WERI-Rb-1 (cell line): ENCODE data around the gene RSRC1.

Source experiments
- DNase-seq: peaks from one replicate; pipeline ENCODE4 v3.0.0-alpha.2; 2020
- H3K27ac ChIP-seq: fragments of 250-450 bp; sonication (Bioruptor Pico); 2 replicates; pipeline ENCODE4 v1.5.1; 2020; ENCODE audit warnings: mild to moderate bottlenecking, moderate library complexity
- H3K27me3 ChIP-seq: fragments of 250-450 bp; sonication (Bioruptor Pico); 2 replicates; pipeline ENCODE4 v1.5.1; 2021; ENCODE audit warnings: mild to moderate bottlenecking, low read depth, moderate library complexity; ENCODE audit not compliant: insufficient read depth, severe bottlenecking
- H3K36me3 ChIP-seq: fragments of 250-450 bp; sonication (Bioruptor Pico); 2 replicates; pipeline ENCODE4 v1.5.1; 2020; ENCODE audit warnings: mild to moderate bottlenecking, moderate library complexity
- H3K4me3 ChIP-seq: 2 replicates; pipeline ENCODE4 v1.5.1; 2011; ENCODE audit warnings: low read depth, mild to moderate bottlenecking, control low read depth, low read length
- H3K9me3 ChIP-seq: fragments of 250-450 bp; sonication (Bioruptor Pico); 2 replicates; pipeline ENCODE4 v1.5.1; 2021; ENCODE audit warnings: mild to moderate bottlenecking, moderate library complexity; ENCODE audit not compliant: severe bottlenecking
- CTCF ChIP-seq: IDR thresholded peaks from 2 replicates; pipeline ENCODE4 v1.5.1; 2011; ENCODE audit warnings: low read depth, mild to moderate bottlenecking, control low read depth, inconsistent platforms, low read length

Gene RSRC1

GRCh38 chr3:158360756-158361448, 251.0 kb downstream of the RSRC1 start:
- Histone ChIP-seq H3K36me3 (no peaks in the 10 kb centered on the region), H3K4me3 (no peak overlapping the region), H3K9me3 (no peaks in the 10 kb centered on the region), H3K27ac (no peak overlapping the region), H3K27me3 (no peaks in the 10 kb centered on the region)
- no peak for DNase-seq
- TF ChIP-seq CTCF = no peak

GRCh38 chr3:158368271-158368670, 258.4 kb downstream of the RSRC1 start:
- Histone ChIP-seq H3K27me3 (no peaks in the 10 kb centered on the region), H3K27ac (peak overlapping the region; percentile 53), H3K4me3 (no peak overlapping the region), H3K36me3 (no peaks in the 10 kb centered on the region), H3K9me3 (no peaks in the 10 kb centered on the region)
- no peak for TF ChIP-seq CTCF
- peak; percentile 67 for DNase-seq

DNA sequence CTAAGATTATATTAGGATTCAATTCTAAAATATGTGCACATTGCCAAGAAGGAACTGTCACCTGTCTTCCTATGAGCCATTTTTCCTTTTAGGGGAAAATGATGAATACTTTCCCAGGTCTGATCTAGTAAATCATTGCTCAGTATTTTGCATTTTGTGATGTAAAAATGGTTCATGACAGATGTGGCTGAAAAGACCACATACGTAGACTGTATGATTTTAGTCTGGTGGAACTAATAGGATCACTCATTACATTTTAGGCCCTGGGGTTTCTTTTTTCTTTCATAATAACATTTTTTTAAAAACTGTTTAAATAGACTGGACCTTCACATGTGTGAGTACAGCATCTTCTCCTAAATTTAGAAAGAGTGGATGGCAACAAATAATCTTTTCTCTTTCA, 259.4 kb downstream of the RSRC1 start:
- TF ChIP-seq CTCF = no peak
- H3K36me3 ChIP-seq = no peaks in the 10 kb centered on the region
- no peaks in the 10 kb centered on the region for H3K9me3 ChIP-seq
- no peak for DNase-seq
- H3K27ac ChIP-seq = no peak overlapping the region
- no peak overlapping the region for H3K4me3 ChIP-seq
- H3K27me3 ChIP-seq = no peaks in the 10 kb centered on the region

GRCh38 chr3:158379517-158379916, 269.6 kb downstream of the RSRC1 start:
- H3K27me3 ChIP-seq = no peaks in the 10 kb centered on the region
- no peak overlapping the region for H3K4me3 ChIP-seq
- no peaks in the 10 kb centered on the region for H3K36me3 ChIP-seq
- TF ChIP-seq CTCF = no peak
- H3K27ac ChIP-seq = no peak overlapping the region
- no peak for DNase-seq
- no peaks in the 10 kb centered on the region for H3K9me3 ChIP-seq

DNA sequence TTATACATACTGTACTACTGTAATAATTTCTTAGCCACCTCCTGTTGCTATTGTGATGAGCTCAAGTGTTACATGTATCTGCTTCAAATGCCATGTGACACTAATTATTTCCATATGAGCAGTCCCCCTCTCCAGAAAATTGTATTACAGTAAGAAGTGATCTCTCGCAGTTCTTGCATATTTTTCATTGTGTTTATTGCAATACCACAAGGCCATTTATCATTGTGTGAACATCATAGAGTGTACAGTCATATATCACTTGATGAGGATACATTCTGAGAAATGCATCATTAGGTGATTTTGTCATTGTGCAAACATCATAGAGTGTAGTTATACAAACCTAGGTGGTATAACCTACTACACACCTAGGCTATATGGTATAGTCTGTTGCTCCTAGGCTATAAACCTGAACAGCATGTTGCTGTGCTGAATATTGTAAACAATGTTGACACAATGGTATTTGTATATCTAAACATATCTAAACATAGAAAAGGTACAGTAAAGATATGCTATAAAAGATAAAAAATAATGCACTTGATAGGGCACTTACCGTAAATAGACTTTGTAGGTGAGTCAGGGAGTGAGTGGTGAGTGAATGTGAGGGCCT, 271.5 kb downstream of the RSRC1 start:
- DNase-seq = no peak
- no peak for TF ChIP-seq CTCF
- Histone ChIP-seq H3K9me3 (no peaks in the 10 kb centered on the region), H3K27ac (no peak overlapping the region), H3K4me3 (no peak overlapping the region), H3K36me3 (no peaks in the 10 kb centered on the region), H3K27me3 (no peaks in the 10 kb centered on the region)

- no peak for TF ChIP-seq CTCF
- Histone ChIP-seq H3K27ac (no peak overlapping the region), H3K36me3 (no peaks in the 10 kb centered on the region), H3K4me3 (no peak overlapping the region), H3K27me3 (no peaks in the 10 kb centered on the region), H3K9me3 (no peaks in the 10 kb centered on the region)
- no peak for DNase-seq
Measured at GRCh38 chr3:158382479-158382878, 272.6 kb downstream of the RSRC1 start.
